GM18511 (cell line): ENCODE results near the gene CRB2.

Source experiments
- ATAC-seq: cut with Tn5 transposase; IDR thresholded peaks from one replicate; pipeline ENCODE4 v1.9.1; 2021; ENCODE audit warnings: mild to moderate bottlenecking, moderate library complexity; ENCODE audit not compliant: unreplicated experiment

CRB2 gene

GRCh38 chr9:123399803-123400378 is 43.9 kb downstream of the CRB2 start:
- ATAC-seq, result no peak

- ATAC-seq, result no peak
Observed at GRCh38 chr9:123400926-123401503, 45.0 kb downstream of the CRB2 start.

GRCh38 chr9:123401879-123402513 is 46.0 kb downstream of the CRB2 start:
- no peak for ATAC-seq

- no peak for ATAC-seq
Observed at GRCh38 chr9:123402981-123403509, 47.0 kb downstream of the CRB2 start.

- no peak for ATAC-seq
Observed at GRCh38 chr9:123406016-123406415, 50.0 kb downstream of the CRB2 start.

- ATAC-seq, result no peak
Observed at GRCh38 chr9:123406691-123407216, 50.8 kb downstream of the CRB2 start.

GRCh38 chr9:123407217-123407851 is 51.3 kb downstream of the CRB2 start:
- ATAC-seq, result no peak

- ATAC-seq, result no peak
Observed at GRCh38 chr9:123408313-123409262, 52.6 kb downstream of the CRB2 start.

GRCh38 chr9:123410281-123410910 is 54.4 kb downstream of the CRB2 start:
- no peak for ATAC-seq

- no peak for ATAC-seq
Observed at GRCh38 chr9:123411191-123411590, 55.2 kb downstream of the CRB2 start.

GRCh38 chr9:123411636-123412035 is 55.6 kb downstream of the CRB2 start:
- no peak for ATAC-seq

- no peak for ATAC-seq
Observed at GRCh38 chr9:123412171-123412820, 56.3 kb downstream of the CRB2 start.

GRCh38 chr9:123414204-123414603 is 58.2 kb downstream of the CRB2 start:
- ATAC-seq, result no peak

- ATAC-seq, result no peak
Observed at GRCh38 chr9:123414936-123415930, 59.2 kb downstream of the CRB2 start.

- ATAC-seq, result no peak
Observed at GRCh38 chr9:123416176-123416575, 60.2 kb downstream of the CRB2 start.

- ATAC-seq, result no peak
Observed at GRCh38 chr9:123417289-123418051, 61.5 kb downstream of the CRB2 start.

- ATAC-seq, result no peak
Observed at GRCh38 chr9:123418052-123418430, 62.0 kb downstream of the CRB2 start.

GRCh38 chr9:123418506-123418905 is 62.5 kb downstream of the CRB2 start:
- no peak for ATAC-seq
